ENCODE data around the gene UCN.

DNA sequence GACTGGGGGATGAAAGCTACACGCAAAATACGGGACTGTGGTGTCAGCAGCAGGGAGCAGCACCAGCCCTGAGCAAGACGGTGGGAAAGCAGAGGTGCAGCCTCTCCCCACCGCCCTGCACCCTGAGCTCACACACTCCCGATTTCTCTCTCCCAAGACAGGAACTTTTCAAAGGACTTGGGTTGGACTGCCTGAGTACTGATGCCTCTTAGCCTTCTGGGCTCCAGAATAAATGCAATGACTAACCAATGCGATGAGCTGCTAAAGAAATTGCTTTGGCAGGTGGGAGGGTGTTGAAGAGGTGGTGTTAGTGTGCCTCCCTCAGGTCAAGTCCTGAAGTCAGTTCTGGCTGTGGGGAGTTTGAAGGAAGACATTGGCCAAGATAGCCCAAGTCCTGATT, 16.4 kb downstream of the UCN start:
- TF ChIP-seq, protein P1, sequence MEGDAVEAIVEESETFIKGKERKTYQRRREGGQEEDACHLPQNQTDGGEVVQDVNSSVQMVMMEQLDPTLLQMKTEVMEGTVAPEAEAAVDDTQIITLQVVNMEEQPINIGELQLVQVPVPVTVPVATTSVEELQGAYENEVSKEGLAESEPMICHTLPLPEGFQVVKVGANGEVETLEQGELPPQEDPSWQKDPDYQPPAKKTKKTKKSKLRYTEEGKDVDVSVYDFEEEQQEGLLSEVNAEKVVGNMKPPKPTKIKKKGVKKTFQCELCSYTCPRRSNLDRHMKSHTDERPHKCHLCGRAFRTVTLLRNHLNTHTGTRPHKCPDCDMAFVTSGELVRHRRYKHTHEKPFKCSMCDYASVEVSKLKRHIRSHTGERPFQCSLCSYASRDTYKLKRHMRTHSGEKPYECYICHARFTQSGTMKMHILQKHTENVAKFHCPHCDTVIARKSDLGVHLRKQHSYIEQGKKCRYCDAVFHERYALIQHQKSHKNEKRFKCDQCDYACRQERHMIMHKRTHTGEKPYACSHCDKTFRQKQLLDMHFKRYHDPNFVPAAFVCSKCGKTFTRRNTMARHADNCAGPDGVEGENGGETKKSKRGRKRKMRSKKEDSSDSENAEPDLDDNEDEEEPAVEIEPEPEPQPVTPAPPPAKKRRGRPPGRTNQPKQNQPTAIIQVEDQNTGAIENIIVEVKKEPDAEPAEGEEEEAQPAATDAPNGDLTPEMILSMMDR (IDR thresholded peaks at IDR 0.05; ENCODE audit: insufficient read depth, low read length), result no peak
- TF ChIP-seq, protein P2, sequence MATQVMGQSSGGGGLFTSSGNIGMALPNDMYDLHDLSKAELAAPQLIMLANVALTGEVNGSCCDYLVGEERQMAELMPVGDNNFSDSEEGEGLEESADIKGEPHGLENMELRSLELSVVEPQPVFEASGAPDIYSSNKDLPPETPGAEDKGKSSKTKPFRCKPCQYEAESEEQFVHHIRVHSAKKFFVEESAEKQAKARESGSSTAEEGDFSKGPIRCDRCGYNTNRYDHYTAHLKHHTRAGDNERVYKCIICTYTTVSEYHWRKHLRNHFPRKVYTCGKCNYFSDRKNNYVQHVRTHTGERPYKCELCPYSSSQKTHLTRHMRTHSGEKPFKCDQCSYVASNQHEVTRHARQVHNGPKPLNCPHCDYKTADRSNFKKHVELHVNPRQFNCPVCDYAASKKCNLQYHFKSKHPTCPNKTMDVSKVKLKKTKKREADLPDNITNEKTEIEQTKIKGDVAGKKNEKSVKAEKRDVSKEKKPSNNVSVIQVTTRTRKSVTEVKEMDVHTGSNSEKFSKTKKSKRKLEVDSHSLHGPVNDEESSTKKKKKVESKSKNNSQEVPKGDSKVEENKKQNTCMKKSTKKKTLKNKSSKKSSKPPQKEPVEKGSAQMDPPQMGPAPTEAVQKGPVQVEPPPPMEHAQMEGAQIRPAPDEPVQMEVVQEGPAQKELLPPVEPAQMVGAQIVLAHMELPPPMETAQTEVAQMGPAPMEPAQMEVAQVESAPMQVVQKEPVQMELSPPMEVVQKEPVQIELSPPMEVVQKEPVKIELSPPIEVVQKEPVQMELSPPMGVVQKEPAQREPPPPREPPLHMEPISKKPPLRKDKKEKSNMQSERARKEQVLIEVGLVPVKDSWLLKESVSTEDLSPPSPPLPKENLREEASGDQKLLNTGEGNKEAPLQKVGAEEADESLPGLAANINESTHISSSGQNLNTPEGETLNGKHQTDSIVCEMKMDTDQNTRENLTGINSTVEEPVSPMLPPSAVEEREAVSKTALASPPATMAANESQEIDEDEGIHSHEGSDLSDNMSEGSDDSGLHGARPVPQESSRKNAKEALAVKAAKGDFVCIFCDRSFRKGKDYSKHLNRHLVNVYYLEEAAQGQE (IDR thresholded peaks at IDR 0.05; ENCODE audit: insufficient replicate concordance, low read depth), result no peak
- TF ChIP-seq POLR2AphosphoS5 (IDR thresholded peaks at IDR 0.05; ENCODE audit: low read depth) (no peak), GABPA (IDR thresholded peaks at IDR 0.05; ENCODE audit: low read depth) (no peak)

Data from HL-60 (cell line).